ENCODE data around the gene ADAT1. TPM values are rescaled to one million over a fixed set of nuclear protein-coding genes. Genes with fewer than 3 reads are reported as not detected.

ADAT1 gene, protein sequence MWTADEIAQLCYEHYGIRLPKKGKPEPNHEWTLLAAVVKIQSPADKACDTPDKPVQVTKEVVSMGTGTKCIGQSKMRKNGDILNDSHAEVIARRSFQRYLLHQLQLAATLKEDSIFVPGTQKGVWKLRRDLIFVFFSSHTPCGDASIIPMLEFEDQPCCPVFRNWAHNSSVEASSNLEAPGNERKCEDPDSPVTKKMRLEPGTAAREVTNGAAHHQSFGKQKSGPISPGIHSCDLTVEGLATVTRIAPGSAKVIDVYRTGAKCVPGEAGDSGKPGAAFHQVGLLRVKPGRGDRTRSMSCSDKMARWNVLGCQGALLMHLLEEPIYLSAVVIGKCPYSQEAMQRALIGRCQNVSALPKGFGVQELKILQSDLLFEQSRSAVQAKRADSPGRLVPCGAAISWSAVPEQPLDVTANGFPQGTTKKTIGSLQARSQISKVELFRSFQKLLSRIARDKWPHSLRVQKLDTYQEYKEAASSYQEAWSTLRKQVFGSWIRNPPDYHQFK
- polyA plus RNA-seq (2013, experiment 1 of 2): 19.7 TPM
- 23.5 TPM for polyA plus RNA-seq (2013, experiment 2 of 2)

DNA sequence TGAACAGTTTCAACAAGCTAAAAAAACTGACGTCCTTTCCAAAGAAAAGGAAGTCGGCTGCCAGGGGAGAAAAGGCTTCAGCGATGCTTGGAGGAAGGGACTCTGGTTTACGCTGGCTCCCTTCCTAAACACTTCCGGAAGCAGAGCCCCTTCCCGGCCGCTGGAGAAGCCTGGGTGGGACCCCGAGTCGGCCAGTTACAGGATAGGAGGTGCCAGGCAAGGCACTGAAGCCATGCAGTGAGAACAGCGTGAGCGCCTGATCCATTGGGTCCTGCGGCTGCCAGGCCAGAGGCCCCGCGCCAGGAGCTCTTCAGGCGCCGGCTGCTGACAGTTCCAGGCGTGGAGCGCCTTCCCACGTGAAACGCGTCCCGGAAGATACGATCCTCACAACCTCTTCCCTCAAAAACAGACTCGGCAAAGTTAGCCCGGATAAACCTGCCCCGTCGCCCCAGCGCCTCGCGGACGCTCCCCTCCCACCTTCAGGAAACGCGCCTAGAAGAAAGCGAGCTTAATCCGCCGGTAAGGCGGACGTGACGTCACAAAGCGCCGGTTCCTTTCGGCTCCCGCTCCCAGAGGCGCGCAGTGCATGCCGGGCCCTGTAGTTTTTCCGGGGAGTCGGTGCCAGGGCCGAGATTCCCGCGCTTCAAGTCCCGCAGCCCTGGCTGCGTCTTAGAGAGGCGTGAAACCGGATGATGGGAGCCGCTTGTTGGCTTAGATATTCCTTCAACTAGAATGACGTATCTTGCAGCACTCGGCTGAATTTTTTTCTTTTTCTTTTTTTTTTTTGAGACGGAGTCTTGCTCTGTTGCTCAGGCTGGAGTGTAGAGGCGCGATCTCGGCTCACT, at the start of gene ADAT1:
TSS of gene ADAT1 (minus strand) at position 521 of the 845 bp plus-strand sequence. CDS start 2,482 bp downstream, outside the sequence.
- peak within 1 kb of the TSS; percentile 66 to 93 for H3K4me3 ChIP-seq (ENCODE audit: insufficient read depth in 1 of 2, low read depth in 1 of 2, low read length in 2 of 2)
- H3K79me1 ChIP-seq (replicated peaks; ENCODE audit: low read length, poor library complexity, severe bottlenecking): peaks cover 18% of the 10 kb centered on the region
- WGBS: 5% methylated on average over 60 of the region's 62 CpGs
- H3K27me3 ChIP-seq (ENCODE audit: control insufficient read depth in 1 of 2, insufficient read depth in 1 of 2, low read length in 2 of 2): no peaks in the 10 kb centered on the region
- H2BK12ac ChIP-seq (ENCODE audit: low read length in 2 of 2): peak within 1 kb of the TSS in 1 of 2 experiments; percentile 32
- no peak within 1 kb of the TSS for H2BK5ac ChIP-seq (ENCODE audit: low read depth, low read length, poor library complexity, severe bottlenecking)
- H2AFZ ChIP-seq (ENCODE audit: low read depth, low read length): peak within 1 kb of the TSS; percentile 95
- peaks cover 10% of the 10 kb centered on the region for H3K4me1 ChIP-seq (ENCODE audit: control insufficient read depth, insufficient read depth, low read depth, low read length)
- H3K9ac ChIP-seq (ENCODE audit: low read length): peak within 1 kb of the TSS; percentile 95
- H3K36me3 ChIP-seq (ENCODE audit: control insufficient read depth in 1 of 2, insufficient read depth in 2 of 2, low read depth in 1 of 2, low read length in 2 of 2): peaks cover 30 to 52% of the 10 kb centered on the region in 2 experiments
- peak within 1 kb of the TSS; percentile 93 for H3K27ac ChIP-seq (ENCODE audit: low read length, poor library complexity, severe bottlenecking)
- peak within 1 kb of the TSS; percentile 89 for H4K8ac ChIP-seq (ENCODE audit: low read length)
- peak within 1 kb of the TSS; percentile 15 for H2BK120ac ChIP-seq (ENCODE audit: low read depth, low read length)
- peak within 1 kb of the TSS; percentile 54 for H4K91ac ChIP-seq (ENCODE audit: low read length)
- no peak within 1 kb of the TSS for H3K14ac ChIP-seq (ENCODE audit: low read length in 2 of 2)
- H3K18ac ChIP-seq (ENCODE audit: low read depth in 1 of 2, low read length in 2 of 2): peak within 1 kb of the TSS; percentile 89 to 91
- H3K4ac ChIP-seq (ENCODE audit: low read depth in 1 of 2, low read length in 2 of 2): peak within 1 kb of the TSS in 1 of 2 experiments; percentile 84
- H2AK5ac ChIP-seq (ENCODE audit: low read length, severe bottlenecking): no peak within 1 kb of the TSS
- peak; percentile 99 for DNase-seq
- peak within 1 kb of the TSS; percentile 57 for H2BK15ac ChIP-seq (ENCODE audit: low read depth, poor library complexity, severe bottlenecking)
- peak within 1 kb of the TSS; percentile 14 to 68 for H3K23ac ChIP-seq (ENCODE audit: low read length in 2 of 2)
- no peaks in the 10 kb centered on the region for H3K9me3 ChIP-seq (ENCODE audit: control insufficient read depth, low read length)
- peak within 1 kb of the TSS; percentile 89 for H3K4me2 ChIP-seq (ENCODE audit: low read length, poor library complexity, severe bottlenecking)

GRCh38 chr16:75667503-75667902, 44.4 kb upstream of the ADAT1 start:
- H3K14ac ChIP-seq (ENCODE audit: low read length in 2 of 2): no peak overlapping the region
- no peak overlapping the region for H2AK5ac ChIP-seq (ENCODE audit: low read length, severe bottlenecking)
- H3K36me3 ChIP-seq (ENCODE audit: control insufficient read depth in 1 of 2, insufficient read depth in 2 of 2, low read depth in 1 of 2, low read length in 2 of 2): peaks cover 0 to 4% of the 10 kb centered on the region in 2 experiments
- H3K27ac ChIP-seq (ENCODE audit: low read length, poor library complexity, severe bottlenecking): no peak overlapping the region
- H3K4ac ChIP-seq (ENCODE audit: low read depth in 1 of 2, low read length in 2 of 2): no peak overlapping the region
- no peak overlapping the region for H2BK15ac ChIP-seq (ENCODE audit: low read depth, poor library complexity, severe bottlenecking)
- no peaks in the 10 kb centered on the region for H3K79me1 ChIP-seq (replicated peaks; ENCODE audit: low read length, poor library complexity, severe bottlenecking)
- DNase-seq: no peak
- no peak overlapping the region for H4K8ac ChIP-seq (ENCODE audit: low read length)
- no peaks in the 10 kb centered on the region for H3K9me3 ChIP-seq (ENCODE audit: control insufficient read depth, low read length)
- H3K18ac ChIP-seq (ENCODE audit: low read depth in 1 of 2, low read length in 2 of 2): no peak overlapping the region
- no peak overlapping the region for H3K9ac ChIP-seq (ENCODE audit: low read length)
- H3K23ac ChIP-seq (ENCODE audit: low read length in 2 of 2): no peak overlapping the region
- H2BK12ac ChIP-seq (ENCODE audit: low read length in 2 of 2): no peak overlapping the region
- H2BK120ac ChIP-seq (ENCODE audit: low read depth, low read length): no peak overlapping the region
- H3K4me3 ChIP-seq (ENCODE audit: insufficient read depth in 1 of 2, low read depth in 1 of 2, low read length in 2 of 2): no peak overlapping the region
- no peaks in the 10 kb centered on the region for H3K27me3 ChIP-seq (ENCODE audit: control insufficient read depth in 1 of 2, insufficient read depth in 1 of 2, low read length in 2 of 2)
- H4K91ac ChIP-seq (ENCODE audit: low read length): no peak overlapping the region
- H3K4me2 ChIP-seq (ENCODE audit: low read length, poor library complexity, severe bottlenecking): no peak overlapping the region
- H3K4me1 ChIP-seq (ENCODE audit: control insufficient read depth, insufficient read depth, low read depth, low read length): no peaks in the 10 kb centered on the region
- no peak overlapping the region for H2AFZ ChIP-seq (ENCODE audit: low read depth, low read length)
- no peak overlapping the region for H2BK5ac ChIP-seq (ENCODE audit: low read depth, low read length, poor library complexity, severe bottlenecking)

GRCh38 chr16:75660726-75661302, 37.7 kb upstream of the ADAT1 start:
- no peak overlapping the region for H2BK5ac ChIP-seq (ENCODE audit: low read depth, low read length, poor library complexity, severe bottlenecking)
- no peak overlapping the region for H3K23ac ChIP-seq (ENCODE audit: low read length in 2 of 2)
- H2AFZ ChIP-seq (ENCODE audit: low read depth, low read length): no peak overlapping the region
- H2BK120ac ChIP-seq (ENCODE audit: low read depth, low read length): no peak overlapping the region
- no peak overlapping the region for H3K27ac ChIP-seq (ENCODE audit: low read length, poor library complexity, severe bottlenecking)
- no peak overlapping the region for H3K18ac ChIP-seq (ENCODE audit: low read depth in 1 of 2, low read length in 2 of 2)
- no peak overlapping the region for H3K4ac ChIP-seq (ENCODE audit: low read depth in 1 of 2, low read length in 2 of 2)
- H3K9ac ChIP-seq (ENCODE audit: low read length): no peak overlapping the region
- no peaks in the 10 kb centered on the region for H3K9me3 ChIP-seq (ENCODE audit: control insufficient read depth, low read length)
- no peak for DNase-seq
- no peak overlapping the region for H2AK5ac ChIP-seq (ENCODE audit: low read length, severe bottlenecking)
- no peaks in the 10 kb centered on the region for H3K4me1 ChIP-seq (ENCODE audit: control insufficient read depth, insufficient read depth, low read depth, low read length)
- H2BK12ac ChIP-seq (ENCODE audit: low read length in 2 of 2): no peak overlapping the region
- H2BK15ac ChIP-seq (ENCODE audit: low read depth, poor library complexity, severe bottlenecking): no peak overlapping the region
- H3K4me2 ChIP-seq (ENCODE audit: low read length, poor library complexity, severe bottlenecking): no peak overlapping the region
- no peak overlapping the region for H4K8ac ChIP-seq (ENCODE audit: low read length)
- H3K36me3 ChIP-seq (ENCODE audit: control insufficient read depth in 1 of 2, insufficient read depth in 2 of 2, low read depth in 1 of 2, low read length in 2 of 2): peaks cover 20 to 57% of the 10 kb centered on the region in 2 experiments
- H3K27me3 ChIP-seq (ENCODE audit: control insufficient read depth in 1 of 2, insufficient read depth in 1 of 2, low read length in 2 of 2): no peaks in the 10 kb centered on the region
- peaks cover 17% of the 10 kb centered on the region for H3K79me1 ChIP-seq (replicated peaks; ENCODE audit: low read length, poor library complexity, severe bottlenecking)
- no peak overlapping the region for H3K4me3 ChIP-seq (ENCODE audit: insufficient read depth in 1 of 2, low read depth in 1 of 2, low read length in 2 of 2)
- 95% methylated on average over 2 of the region's 4 CpGs for WGBS
- no peak overlapping the region for H4K91ac ChIP-seq (ENCODE audit: low read length)
- H3K14ac ChIP-seq (ENCODE audit: low read length in 2 of 2): no peak overlapping the region
